Loucy (cell line): ENCODE measurements around the gene LRRC28.

ENCODE experiments used
- CTCF ChIP-seq: fragments of 200-600 bp; sonication (generic); conservative IDR thresholded peaks from 2 replicates; pipeline ENCODE4 v1.5.1; 2014; ENCODE audit warnings: mild to moderate bottlenecking, antibody characterized with exemption, low read length
- EZH2phosphoT487 ChIP-seq: fragments of 200-600 bp; IDR thresholded peaks from 2 replicates; pipeline ENCODE4 v1.6.1; 2018; ENCODE audit warnings: antibody characterized with exemption, mild to moderate bottlenecking, moderate library complexity, borderline replicate concordance

- no peak for TF ChIP-seq EZH2phosphoT487
- TF ChIP-seq CTCF, result no peak
These were observed 40.9 kb upstream of the LRRC28 start for GRCh38 chr15:99210334-99210733.
